ENCODE data around the gene SPACA6. TPM values are rescaled to one million over a fixed set of nuclear protein-coding genes. Genes with fewer than 3 reads are reported as not detected.

SPACA6 gene
- total and polyA plus RNA-seq, 4 donors: 2.6 to 23.2 (median 14.7) TPM

GRCh38 chr19:51687791-51688670 lies 5.1 kb upstream of the SPACA6 start:
- peaks cover 14% of the 10 kb centered on the region for H3K36me3 ChIP-seq (ENCODE audit: control insufficient read depth, insufficient read depth, low read length)
- H3K4me1 ChIP-seq (ENCODE audit: control insufficient read depth, insufficient read depth, low read length): peaks cover 49% of the 10 kb centered on the region
- WGBS (ENCODE audit: insufficient coverage): 5% methylated on average over 22 of the region's 22 CpGs
- H3K4me3 ChIP-seq (ENCODE audit: low read depth, low read length): peak overlapping the region; percentile 83
- peak overlapping the region; percentile 84 for H3K27ac ChIP-seq (ENCODE audit: low read depth, low read length)
- peak in 3 of 6 donors; percentile 36 to 94 (median 44) for DNase-seq (ENCODE audit: low read depth in 4 of 6, low spot score in 6 of 6)
- no peaks in the 10 kb centered on the region for H3K27me3 ChIP-seq (ENCODE audit: control insufficient read depth, insufficient read depth, low read length)
- no peaks in the 10 kb centered on the region for H3K9me3 ChIP-seq (ENCODE audit: control insufficient read depth, insufficient read depth, low read length)

- under 1% methylated on average over 39 of the region's 63 CpGs for WGBS (ENCODE audit: insufficient coverage)
- H3K36me3 ChIP-seq (ENCODE audit: control insufficient read depth, insufficient read depth, low read length): peaks cover 23% of the 10 kb centered on the region
- peaks cover 57% of the 10 kb centered on the region for H3K4me1 ChIP-seq (ENCODE audit: control insufficient read depth, insufficient read depth, low read length)
- no peaks in the 10 kb centered on the region for H3K9me3 ChIP-seq (ENCODE audit: control insufficient read depth, insufficient read depth, low read length)
- H3K27ac ChIP-seq (ENCODE audit: low read depth, low read length): peak overlapping the region; percentile 84
- peak; percentile 73 to 98 (median 90) for DNase-seq (ENCODE audit: low read depth in 4 of 6, low spot score in 6 of 6)
- H3K27me3 ChIP-seq (ENCODE audit: control insufficient read depth, insufficient read depth, low read length): no peaks in the 10 kb centered on the region
- H3K4me3 ChIP-seq (ENCODE audit: low read depth, low read length): peak overlapping the region; percentile 83
Observed at GRCh38 chr19:51688671-51689571, 4.2 kb upstream of the SPACA6 start.

- Histone ChIP-seq H3K27ac (ENCODE audit: low read depth, low read length) (peak overlapping the region; percentile 84), H3K4me1 (ENCODE audit: control insufficient read depth, insufficient read depth, low read length) (peaks cover 57% of the 10 kb centered on the region), H3K27me3 (ENCODE audit: control insufficient read depth, insufficient read depth, low read length) (no peaks in the 10 kb centered on the region), H3K36me3 (ENCODE audit: control insufficient read depth, insufficient read depth, low read length) (peaks cover 33% of the 10 kb centered on the region), H3K9me3 (ENCODE audit: control insufficient read depth, insufficient read depth, low read length) (no peaks in the 10 kb centered on the region), H3K4me3 (ENCODE audit: low read depth, low read length) (peak overlapping the region; percentile 83)
- WGBS (ENCODE audit: insufficient coverage): under 1% methylated on average over 17 of the region's 21 CpGs
- peak in 3 of 6 donors; percentile 19 to 87 (median 78) for DNase-seq (ENCODE audit: low read depth in 4 of 6, low spot score in 6 of 6)
Observed at GRCh38 chr19:51689751-51690453, 3.2 kb upstream of the SPACA6 start.

DNA sequence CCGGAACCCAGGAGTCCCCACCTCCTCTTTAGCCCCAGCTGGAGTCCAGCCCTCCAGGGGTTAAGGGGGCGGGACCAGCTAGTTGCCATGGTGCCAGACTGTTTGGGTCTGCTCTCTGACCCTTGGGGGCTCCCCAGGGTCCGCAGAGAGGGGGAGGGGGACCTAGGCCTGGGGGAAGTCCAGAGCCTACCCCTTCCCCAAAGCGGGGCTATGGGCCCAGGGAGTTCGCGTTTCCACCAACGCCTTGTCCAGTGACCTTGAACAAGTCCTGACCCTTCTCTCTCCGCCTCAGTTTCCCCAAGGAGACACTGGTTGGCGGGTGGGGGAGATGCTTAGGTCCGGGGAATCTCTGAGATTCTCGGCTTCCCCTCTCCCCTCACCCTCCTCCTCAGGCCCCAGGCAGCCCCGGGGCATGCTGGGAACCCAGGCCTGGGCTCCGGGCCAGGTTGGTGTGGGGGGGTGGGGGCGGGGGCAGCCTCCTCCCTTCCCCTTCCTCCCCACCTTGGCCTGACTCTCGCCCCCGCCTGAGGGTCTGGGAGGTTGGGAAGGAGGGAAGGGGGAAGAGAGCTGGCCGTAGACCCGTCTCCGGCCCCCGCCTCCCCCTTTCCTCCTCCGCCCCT lies 2.6 kb upstream of the SPACA6 start:
- Histone ChIP-seq H3K27me3 (ENCODE audit: control insufficient read depth, insufficient read depth, low read length) (no peaks in the 10 kb centered on the region), H3K4me1 (ENCODE audit: control insufficient read depth, insufficient read depth, low read length) (peaks cover 57% of the 10 kb centered on the region), H3K27ac (ENCODE audit: low read depth, low read length) (peak overlapping the region; percentile 84), H3K9me3 (ENCODE audit: control insufficient read depth, insufficient read depth, low read length) (no peaks in the 10 kb centered on the region), H3K4me3 (ENCODE audit: low read depth, low read length) (peak overlapping the region; percentile 83), H3K36me3 (ENCODE audit: control insufficient read depth, insufficient read depth, low read length) (peaks cover 39% of the 10 kb centered on the region)
- peak; percentile 54 to 93 (median 68) for DNase-seq (ENCODE audit: low read depth in 4 of 6, low spot score in 6 of 6)
- WGBS (ENCODE audit: insufficient coverage): 0% methylated on average over 3 of the region's 21 CpGs

DNA sequence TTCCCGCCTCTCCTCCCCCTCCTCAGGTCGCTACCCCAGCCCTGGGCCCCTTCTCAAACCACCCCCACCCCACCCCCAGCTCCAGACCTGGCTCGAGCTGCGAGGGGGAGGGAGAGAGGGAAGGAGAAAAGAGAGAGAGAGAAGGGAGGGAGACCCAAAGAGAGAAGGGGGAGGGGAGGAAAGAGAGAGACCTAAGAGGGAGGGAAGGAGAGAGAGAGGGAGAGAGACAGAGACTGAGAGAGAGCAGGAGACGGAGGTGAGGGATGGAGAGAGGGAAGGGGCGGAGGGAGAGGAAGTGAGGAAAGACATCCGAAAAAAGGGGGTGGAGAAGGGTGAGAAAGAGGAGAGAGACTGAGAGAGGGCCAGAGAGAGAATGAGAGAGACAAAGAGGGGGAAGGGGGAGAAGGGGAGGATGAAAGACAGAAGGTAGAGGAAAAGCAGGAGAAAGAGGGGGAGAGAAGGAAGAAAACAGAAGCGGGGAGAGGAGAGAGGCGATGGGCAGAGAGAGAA lies 2.0 kb upstream of the SPACA6 start:
- WGBS (ENCODE audit: insufficient coverage): 4% methylated on average over 6 of the region's 9 CpGs
- Histone ChIP-seq H3K4me3 (ENCODE audit: low read depth, low read length) (peak overlapping the region; percentile 83), H3K27ac (ENCODE audit: low read depth, low read length) (peak overlapping the region; percentile 84), H3K4me1 (ENCODE audit: control insufficient read depth, insufficient read depth, low read length) (peaks cover 57% of the 10 kb centered on the region), H3K36me3 (ENCODE audit: control insufficient read depth, insufficient read depth, low read length) (peaks cover 43% of the 10 kb centered on the region), H3K9me3 (ENCODE audit: control insufficient read depth, insufficient read depth, low read length) (no peaks in the 10 kb centered on the region), H3K27me3 (ENCODE audit: control insufficient read depth, insufficient read depth, low read length) (no peaks in the 10 kb centered on the region)
- peak in 3 of 6 donors; percentile 43 to 86 (median 78) for DNase-seq (ENCODE audit: low read depth in 4 of 6, low spot score in 6 of 6)

- H3K4me3 ChIP-seq (ENCODE audit: low read depth, low read length): peak overlapping the region; percentile 83
- H3K4me1 ChIP-seq (ENCODE audit: control insufficient read depth, insufficient read depth, low read length): peaks cover 56% of the 10 kb centered on the region
- peaks cover 46% of the 10 kb centered on the region for H3K36me3 ChIP-seq (ENCODE audit: control insufficient read depth, insufficient read depth, low read length)
- H3K27ac ChIP-seq (ENCODE audit: low read depth, low read length): peak overlapping the region; percentile 84
- no peaks in the 10 kb centered on the region for H3K9me3 ChIP-seq (ENCODE audit: control insufficient read depth, insufficient read depth, low read length)
- H3K27me3 ChIP-seq (ENCODE audit: control insufficient read depth, insufficient read depth, low read length): no peaks in the 10 kb centered on the region
- no peak for DNase-seq (ENCODE audit: low read depth in 4 of 6, low spot score in 6 of 6)
- 9% methylated on average over 11 of the region's 12 CpGs for WGBS (ENCODE audit: insufficient coverage)
Observed at GRCh38 chr19:51691584-51692428, 1.3 kb upstream of the SPACA6 start.

DNA sequence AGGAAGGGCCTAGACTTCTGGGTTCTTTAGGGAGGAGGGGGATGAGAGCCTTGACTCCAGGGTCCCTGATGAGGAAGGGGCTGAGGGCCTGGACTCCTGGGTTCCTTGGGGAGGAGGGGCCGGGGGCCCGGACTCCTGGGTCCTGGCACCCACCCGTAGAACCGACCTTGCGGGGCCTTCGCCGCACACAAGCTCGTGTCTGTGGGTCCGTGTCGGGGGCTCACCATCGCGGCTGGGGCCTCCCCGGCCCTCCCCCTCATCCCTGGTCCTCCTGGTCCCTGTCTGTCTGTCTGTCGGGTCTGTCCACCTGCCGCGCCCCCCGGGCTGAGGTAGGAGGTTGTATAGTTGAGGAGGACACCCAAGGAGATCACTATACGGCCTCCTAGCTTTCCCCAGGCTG lies 662 bp upstream of the SPACA6 start:
- no peak overlapping the region for H3K4me3 ChIP-seq (ENCODE audit: low read depth, low read length)
- no peak for DNase-seq (ENCODE audit: low read depth in 4 of 6, low spot score in 6 of 6)
- peaks cover 52% of the 10 kb centered on the region for H3K4me1 ChIP-seq (ENCODE audit: control insufficient read depth, insufficient read depth, low read length)
- H3K27me3 ChIP-seq (ENCODE audit: control insufficient read depth, insufficient read depth, low read length): no peaks in the 10 kb centered on the region
- peaks cover 52% of the 10 kb centered on the region for H3K36me3 ChIP-seq (ENCODE audit: control insufficient read depth, insufficient read depth, low read length)
- no peaks in the 10 kb centered on the region for H3K9me3 ChIP-seq (ENCODE audit: control insufficient read depth, insufficient read depth, low read length)
- H3K27ac ChIP-seq (ENCODE audit: low read depth, low read length): no peak overlapping the region
- 77% methylated on average over 13 of the region's 18 CpGs for WGBS (ENCODE audit: insufficient coverage)

DNA sequence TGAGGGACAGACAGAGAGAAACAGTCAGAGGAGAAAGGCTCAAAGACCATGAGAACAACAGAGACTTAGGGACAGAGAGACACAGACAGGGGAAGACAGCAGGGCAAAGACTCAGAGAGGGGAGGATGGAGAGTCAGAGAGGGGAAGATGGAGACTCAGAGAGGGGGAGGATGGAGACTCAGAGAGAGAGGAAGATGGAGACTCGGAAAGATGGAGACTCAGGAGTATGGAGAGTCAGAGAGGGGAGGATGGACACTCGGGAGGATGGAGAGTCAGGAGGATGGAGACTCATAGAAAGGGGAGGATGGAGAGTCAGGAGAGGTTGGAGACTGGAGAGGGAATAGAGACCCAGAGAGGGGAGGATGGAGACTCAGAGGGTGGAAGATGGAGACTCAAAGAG lies 689 bp downstream of the SPACA6 start:
- no peak for DNase-seq (ENCODE audit: low read depth in 4 of 6, low spot score in 6 of 6)
- Histone ChIP-seq H3K27me3 (ENCODE audit: control insufficient read depth, insufficient read depth, low read length) (no peaks in the 10 kb centered on the region), H3K27ac (ENCODE audit: low read depth, low read length) (no peak overlapping the region), H3K4me1 (ENCODE audit: control insufficient read depth, insufficient read depth, low read length) (peaks cover 39% of the 10 kb centered on the region), H3K36me3 (ENCODE audit: control insufficient read depth, insufficient read depth, low read length) (peaks cover 58% of the 10 kb centered on the region), H3K9me3 (ENCODE audit: control insufficient read depth, insufficient read depth, low read length) (no peaks in the 10 kb centered on the region), H3K4me3 (ENCODE audit: low read depth, low read length) (no peak overlapping the region)
- WGBS (ENCODE audit: insufficient coverage): 44% methylated on average over 2 of the region's 2 CpGs

All from spinal cord (tissue), 10 donors.